ENCODE measurements around the gene SUCLG2.

DNA sequence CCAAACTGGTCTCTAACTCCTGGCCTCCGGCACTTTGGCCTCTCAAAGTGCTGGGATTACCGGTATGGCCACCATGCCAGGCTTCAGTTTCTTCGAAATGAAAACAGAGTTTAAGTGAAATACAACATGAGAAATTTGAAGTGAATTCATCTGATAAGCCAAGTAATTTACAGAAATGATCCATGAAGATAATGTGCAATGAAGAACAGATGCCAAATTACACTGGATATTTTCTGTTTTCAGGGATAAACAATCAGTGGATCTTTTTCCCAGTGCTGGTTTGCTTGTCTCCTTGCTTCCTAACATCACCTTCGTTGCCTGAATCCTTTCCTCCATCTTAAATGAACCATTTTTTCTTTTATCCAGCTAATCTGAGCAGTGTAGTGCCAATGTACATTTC is 46.2 kb upstream of the SUCLG2 start:
- TF ChIP-seq, protein P1, sequence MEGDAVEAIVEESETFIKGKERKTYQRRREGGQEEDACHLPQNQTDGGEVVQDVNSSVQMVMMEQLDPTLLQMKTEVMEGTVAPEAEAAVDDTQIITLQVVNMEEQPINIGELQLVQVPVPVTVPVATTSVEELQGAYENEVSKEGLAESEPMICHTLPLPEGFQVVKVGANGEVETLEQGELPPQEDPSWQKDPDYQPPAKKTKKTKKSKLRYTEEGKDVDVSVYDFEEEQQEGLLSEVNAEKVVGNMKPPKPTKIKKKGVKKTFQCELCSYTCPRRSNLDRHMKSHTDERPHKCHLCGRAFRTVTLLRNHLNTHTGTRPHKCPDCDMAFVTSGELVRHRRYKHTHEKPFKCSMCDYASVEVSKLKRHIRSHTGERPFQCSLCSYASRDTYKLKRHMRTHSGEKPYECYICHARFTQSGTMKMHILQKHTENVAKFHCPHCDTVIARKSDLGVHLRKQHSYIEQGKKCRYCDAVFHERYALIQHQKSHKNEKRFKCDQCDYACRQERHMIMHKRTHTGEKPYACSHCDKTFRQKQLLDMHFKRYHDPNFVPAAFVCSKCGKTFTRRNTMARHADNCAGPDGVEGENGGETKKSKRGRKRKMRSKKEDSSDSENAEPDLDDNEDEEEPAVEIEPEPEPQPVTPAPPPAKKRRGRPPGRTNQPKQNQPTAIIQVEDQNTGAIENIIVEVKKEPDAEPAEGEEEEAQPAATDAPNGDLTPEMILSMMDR (IDR thresholded peaks at IDR 0.05) = no peak
- TF ChIP-seq POLR2A (IDR thresholded peaks at IDR 0.05) (no peak), POLR2AphosphoS5 (IDR thresholded peaks at IDR 0.05; ENCODE audit: insufficient read depth in 1 of 2, low read depth in 1 of 2) (no peak)
